Measurements from ENCODE around the gene TPCN2.

DNA sequence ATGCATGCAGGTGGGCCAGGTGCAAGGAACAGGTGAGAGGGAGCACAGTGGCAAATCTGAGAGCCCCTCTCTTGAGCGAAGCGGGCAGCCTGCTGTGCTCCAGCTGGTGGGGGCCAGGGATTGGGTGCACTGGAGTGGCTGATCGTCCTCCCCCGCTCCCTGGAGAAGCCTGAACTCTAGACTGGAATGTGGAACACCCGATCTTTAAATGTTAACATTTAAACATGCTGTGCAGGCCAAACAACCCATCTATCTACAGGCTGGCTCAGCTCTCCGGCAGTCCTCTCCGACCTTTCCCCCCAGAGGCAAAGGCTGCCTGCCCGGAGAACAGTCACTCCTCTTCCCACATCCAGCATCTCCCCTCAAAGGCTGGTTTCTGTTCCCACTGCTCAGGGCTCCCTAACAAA lies 40.8 kb upstream of the TPCN2 start:
- no peak for TF ChIP-seq POLR2AphosphoS5 (IDR thresholded peaks at IDR 0.05)
- TF ChIP-seq, protein P1, sequence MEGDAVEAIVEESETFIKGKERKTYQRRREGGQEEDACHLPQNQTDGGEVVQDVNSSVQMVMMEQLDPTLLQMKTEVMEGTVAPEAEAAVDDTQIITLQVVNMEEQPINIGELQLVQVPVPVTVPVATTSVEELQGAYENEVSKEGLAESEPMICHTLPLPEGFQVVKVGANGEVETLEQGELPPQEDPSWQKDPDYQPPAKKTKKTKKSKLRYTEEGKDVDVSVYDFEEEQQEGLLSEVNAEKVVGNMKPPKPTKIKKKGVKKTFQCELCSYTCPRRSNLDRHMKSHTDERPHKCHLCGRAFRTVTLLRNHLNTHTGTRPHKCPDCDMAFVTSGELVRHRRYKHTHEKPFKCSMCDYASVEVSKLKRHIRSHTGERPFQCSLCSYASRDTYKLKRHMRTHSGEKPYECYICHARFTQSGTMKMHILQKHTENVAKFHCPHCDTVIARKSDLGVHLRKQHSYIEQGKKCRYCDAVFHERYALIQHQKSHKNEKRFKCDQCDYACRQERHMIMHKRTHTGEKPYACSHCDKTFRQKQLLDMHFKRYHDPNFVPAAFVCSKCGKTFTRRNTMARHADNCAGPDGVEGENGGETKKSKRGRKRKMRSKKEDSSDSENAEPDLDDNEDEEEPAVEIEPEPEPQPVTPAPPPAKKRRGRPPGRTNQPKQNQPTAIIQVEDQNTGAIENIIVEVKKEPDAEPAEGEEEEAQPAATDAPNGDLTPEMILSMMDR (IDR thresholded peaks at IDR 0.05; ENCODE audit: poor library complexity, severe bottlenecking) = no peak
- TF ChIP-seq EP300 (conservative IDR thresholded peaks at IDR 0.05; ENCODE audit: poor library complexity, severe bottlenecking) = no peak
- TF ChIP-seq, protein P2, sequence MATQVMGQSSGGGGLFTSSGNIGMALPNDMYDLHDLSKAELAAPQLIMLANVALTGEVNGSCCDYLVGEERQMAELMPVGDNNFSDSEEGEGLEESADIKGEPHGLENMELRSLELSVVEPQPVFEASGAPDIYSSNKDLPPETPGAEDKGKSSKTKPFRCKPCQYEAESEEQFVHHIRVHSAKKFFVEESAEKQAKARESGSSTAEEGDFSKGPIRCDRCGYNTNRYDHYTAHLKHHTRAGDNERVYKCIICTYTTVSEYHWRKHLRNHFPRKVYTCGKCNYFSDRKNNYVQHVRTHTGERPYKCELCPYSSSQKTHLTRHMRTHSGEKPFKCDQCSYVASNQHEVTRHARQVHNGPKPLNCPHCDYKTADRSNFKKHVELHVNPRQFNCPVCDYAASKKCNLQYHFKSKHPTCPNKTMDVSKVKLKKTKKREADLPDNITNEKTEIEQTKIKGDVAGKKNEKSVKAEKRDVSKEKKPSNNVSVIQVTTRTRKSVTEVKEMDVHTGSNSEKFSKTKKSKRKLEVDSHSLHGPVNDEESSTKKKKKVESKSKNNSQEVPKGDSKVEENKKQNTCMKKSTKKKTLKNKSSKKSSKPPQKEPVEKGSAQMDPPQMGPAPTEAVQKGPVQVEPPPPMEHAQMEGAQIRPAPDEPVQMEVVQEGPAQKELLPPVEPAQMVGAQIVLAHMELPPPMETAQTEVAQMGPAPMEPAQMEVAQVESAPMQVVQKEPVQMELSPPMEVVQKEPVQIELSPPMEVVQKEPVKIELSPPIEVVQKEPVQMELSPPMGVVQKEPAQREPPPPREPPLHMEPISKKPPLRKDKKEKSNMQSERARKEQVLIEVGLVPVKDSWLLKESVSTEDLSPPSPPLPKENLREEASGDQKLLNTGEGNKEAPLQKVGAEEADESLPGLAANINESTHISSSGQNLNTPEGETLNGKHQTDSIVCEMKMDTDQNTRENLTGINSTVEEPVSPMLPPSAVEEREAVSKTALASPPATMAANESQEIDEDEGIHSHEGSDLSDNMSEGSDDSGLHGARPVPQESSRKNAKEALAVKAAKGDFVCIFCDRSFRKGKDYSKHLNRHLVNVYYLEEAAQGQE (IDR thresholded peaks at IDR 0.05; ENCODE audit: borderline replicate concordance) = no peak
- TF ChIP-seq RAD21 (conservative IDR thresholded peaks at IDR 0.05) = no peak
- TF ChIP-seq TAF1 (IDR thresholded peaks at IDR 0.05; ENCODE audit: low read depth) = no peak
- TF ChIP-seq EZH2 (IDR thresholded peaks at IDR 0.05; ENCODE audit: borderline replicate concordance, insufficient read depth, low read length, poor library complexity, severe bottlenecking) = no peak

All from neural cell (in vitro differentiated cells).